ENCODE measurements around the gene MZT2A. TPM values are rescaled to one million over a fixed set of nuclear protein-coding genes. Genes with fewer than 3 reads are reported as not detected.
"Not testable (repeated sequence)": the region's sequence is repeated elsewhere in the genome, so short reads cannot be mapped to it uniquely, and the experiment has no call there.

Gene MZT2A
- polyA plus RNA-seq, 4 donors, result 28.2 to 95.3 (median 50.9) TPM

GRCh38 chr2:131521524-131521923, 29.3 kb upstream of the MZT2A start:
- DNase-seq (ENCODE audit: low read depth in 4 of 4, low spot score in 3 of 4), result not testable (repeated sequence)

GRCh38 chr2:131520526-131520925, 28.3 kb upstream of the MZT2A start:
- no peak for DNase-seq (ENCODE audit: low read depth in 4 of 4, low spot score in 3 of 4)

GRCh38 chr2:131519871-131520470, 27.8 kb upstream of the MZT2A start:
- not testable (repeated sequence) for DNase-seq (ENCODE audit: low read depth in 4 of 4, low spot score in 3 of 4)

GRCh38 chr2:131519466-131519865, 27.3 kb upstream of the MZT2A start:
- no peak for DNase-seq (ENCODE audit: low read depth in 4 of 4, low spot score in 3 of 4)

- DNase-seq (ENCODE audit: low read depth in 4 of 4, low spot score in 3 of 4), result not testable (repeated sequence)
These were observed 26.3 kb upstream of the MZT2A start for GRCh38 chr2:131518531-131518930.

DNA sequence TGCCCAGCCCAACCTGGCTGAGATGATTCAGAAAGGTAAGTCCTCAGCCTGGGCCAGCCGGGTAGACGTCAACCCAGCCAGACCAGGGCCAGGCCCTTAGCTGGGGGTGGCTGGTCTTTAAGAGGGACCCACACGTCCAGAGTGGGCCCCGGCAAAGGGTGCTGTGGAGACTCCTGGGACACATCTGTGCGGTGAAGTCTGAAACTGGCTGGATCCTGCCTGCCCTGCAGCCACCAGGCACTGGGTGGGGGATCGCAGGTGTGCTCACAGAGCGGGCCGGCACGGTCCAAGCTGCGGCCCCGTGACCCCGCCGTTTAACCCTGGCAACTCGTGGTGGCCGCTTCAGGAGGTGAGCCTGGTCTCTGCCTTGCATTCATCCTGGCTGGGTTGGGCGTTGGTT, 25.7 kb upstream of the MZT2A start:
- DNase-seq (ENCODE audit: low read depth in 4 of 4, low spot score in 3 of 4), result not testable (repeated sequence)

- no peak for DNase-seq (ENCODE audit: low read depth in 4 of 4, low spot score in 3 of 4)
These were observed 25.1 kb upstream of the MZT2A start for GRCh38 chr2:131517106-131517831.

DNA sequence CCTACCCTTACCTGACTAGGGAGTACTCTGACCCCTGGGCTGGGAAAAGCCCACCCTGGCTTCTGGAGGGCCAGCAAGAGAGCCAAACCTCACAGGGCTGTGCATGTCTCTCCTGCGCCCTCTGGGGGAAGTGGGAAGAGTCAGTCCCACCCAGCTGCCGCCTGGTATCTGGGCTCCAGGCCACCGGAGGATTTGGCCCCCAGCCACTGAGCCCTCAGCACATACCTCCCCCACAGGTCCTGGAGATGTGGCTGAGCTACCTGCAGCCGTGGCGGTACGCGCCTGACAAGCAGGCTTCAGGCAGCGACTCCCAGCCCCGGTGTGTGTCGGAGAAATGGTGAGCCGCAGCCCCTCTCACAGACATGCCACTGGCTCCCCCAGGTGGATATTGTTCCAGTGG, 24.4 kb upstream of the MZT2A start:
- DNase-seq (ENCODE audit: low read depth in 4 of 4, low spot score in 3 of 4), result not testable (repeated sequence)

DNA sequence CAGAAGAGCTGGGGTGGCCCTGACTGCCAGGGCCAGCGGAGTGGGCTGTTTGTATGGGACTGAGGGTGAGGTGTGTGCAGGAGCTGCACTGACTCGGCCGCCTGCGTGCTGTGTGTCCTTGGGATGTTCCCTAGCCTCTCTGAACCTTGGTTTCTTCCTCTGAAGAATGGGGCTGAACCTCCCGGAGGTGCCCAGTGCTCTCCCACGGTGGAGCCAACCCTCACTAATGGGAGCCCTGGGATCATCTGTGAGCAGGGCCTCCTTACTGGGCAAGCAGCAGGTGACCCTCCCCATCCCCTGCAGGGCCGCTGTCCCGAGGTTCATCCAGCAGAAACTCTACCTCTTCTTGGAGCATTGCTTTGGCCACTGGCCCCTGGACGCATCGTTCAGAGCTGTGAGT, 23.8 kb upstream of the MZT2A start:
- no peak for DNase-seq (ENCODE audit: low read depth in 4 of 4, low spot score in 3 of 4)

DNA sequence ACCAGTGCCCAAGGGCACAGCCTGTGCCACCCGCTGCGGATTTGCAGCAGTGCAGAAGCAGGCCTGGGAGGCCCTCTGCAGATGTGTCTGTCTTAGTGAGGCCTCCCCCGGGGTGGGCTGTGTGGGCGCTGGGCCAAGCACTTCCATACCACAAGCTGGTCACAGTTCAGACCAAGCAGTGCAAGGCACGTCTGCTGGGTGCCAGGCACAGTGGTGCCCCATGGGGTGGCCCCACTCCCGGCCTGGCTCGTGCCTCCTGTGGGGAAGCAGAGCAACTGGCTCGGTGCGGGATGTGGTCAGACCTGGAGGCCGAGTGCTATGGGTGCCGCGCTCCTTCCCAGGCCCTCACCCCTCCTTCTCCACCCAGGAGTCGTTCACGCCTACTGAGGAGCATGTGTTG, 23.0 kb upstream of the MZT2A start:
- not testable (repeated sequence) for DNase-seq (ENCODE audit: low read depth in 4 of 4, low spot score in 3 of 4)

GRCh38 chr2:131514408-131515166, 22.4 kb upstream of the MZT2A start:
- DNase-seq (ENCODE audit: low read depth in 4 of 4, low spot score in 3 of 4), result not testable (repeated sequence)

GRCh38 chr2:131511969-131512870, 20.0 kb upstream of the MZT2A start:
- DNase-seq (ENCODE audit: low read depth in 4 of 4, low spot score in 3 of 4), result not testable (repeated sequence)

DNA sequence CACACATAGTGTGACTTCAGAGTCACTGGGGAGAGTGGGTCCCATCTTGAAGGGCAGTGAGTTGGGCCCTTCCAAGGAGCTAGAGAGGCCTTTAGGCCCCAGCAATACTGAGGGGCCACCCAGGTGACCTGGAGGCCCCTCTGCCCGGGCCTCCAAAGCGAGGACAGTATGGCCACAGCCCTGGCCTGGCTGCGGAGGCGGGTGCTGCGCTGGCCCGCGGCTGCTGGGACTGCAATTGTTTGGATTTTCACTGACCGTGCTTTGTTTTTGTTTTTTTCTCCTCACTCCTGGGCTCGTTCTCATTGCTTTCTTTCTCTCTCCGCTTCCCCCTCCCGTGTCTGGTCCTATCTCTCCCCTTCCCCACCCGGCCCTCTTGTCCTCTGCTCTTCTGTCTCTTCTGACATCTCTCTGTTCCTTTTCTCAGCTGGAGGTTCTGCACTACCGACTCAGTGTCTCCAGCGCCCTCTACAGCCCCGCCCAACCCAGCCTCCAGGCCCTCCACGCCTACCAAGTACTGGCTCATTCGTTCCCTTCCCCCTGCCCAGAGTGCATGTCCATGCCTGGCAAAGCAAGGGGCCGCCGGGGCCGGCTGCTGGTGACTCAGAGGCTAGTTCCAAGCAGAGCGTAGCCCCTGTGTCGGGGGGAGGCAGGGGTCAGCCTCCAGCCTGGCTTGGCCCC, 19.2 kb upstream of the MZT2A start:
- not testable (repeated sequence) for DNase-seq (ENCODE audit: low read depth in 4 of 4, low spot score in 3 of 4)

GRCh38 chr2:131509615-131510014, 17.4 kb upstream of the MZT2A start:
- no peak for DNase-seq (ENCODE audit: low read depth in 4 of 4, low spot score in 3 of 4)

DNA sequence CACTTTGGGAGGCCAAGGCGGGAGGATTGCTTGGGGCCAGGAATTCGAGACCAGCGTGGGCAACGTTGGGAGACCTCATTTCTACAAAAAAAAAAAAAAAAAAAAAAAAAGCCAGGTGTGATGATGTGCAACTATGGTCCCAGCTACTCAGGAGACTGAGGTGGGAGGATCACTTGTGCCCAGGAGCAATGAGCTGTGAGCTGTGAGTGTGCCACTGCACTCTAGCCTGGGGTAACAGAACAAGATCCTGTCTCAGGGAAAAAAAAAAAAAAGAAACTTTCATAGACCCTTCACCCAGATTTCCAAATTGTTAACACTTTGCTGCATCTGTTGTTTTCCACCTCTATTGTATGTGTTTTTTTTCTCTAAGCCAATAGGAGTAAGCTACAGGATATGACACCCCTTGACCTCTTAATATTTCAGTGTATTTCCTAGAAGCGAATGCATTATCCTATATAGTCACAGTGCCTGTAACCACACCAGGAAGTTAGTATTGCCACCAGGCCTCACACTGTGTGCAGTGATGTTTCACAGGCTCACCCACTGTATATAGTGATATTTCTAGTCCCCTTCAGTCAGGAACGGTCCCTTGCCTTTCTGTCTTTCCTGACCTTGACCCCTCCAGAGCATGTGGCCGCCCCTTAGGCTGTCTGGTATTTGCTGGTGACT, 12.0 kb upstream of the MZT2A start:
- DNase-seq (ENCODE audit: low read depth in 4 of 4, low spot score in 3 of 4), result not testable (repeated sequence)

DNA sequence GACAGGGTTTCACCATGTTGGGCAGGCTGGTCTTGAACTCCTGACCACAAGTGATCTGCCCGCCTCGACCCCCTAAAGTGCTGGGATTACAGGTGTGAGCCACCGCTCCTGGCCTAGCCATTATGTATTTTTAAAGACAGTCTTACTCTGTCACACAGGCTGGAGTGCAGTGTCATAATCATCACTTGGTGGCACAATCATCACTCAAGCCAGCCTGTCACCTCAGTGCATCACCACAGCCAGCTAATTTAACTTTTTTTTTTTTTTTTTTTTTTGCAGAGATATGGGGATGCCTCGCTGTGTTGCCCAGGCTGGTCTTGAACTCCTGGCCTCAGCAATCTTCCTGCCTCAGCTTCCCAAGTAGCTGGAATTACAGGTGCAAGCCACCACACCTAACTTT, 11.4 kb upstream of the MZT2A start:
- not testable (repeated sequence) for DNase-seq (ENCODE audit: low read depth in 4 of 4, low spot score in 3 of 4)

GRCh38 chr2:131498321-131498973, 6.2 kb upstream of the MZT2A start:
- DNase-seq (ENCODE audit: low read depth in 4 of 4, low spot score in 3 of 4), result not testable (repeated sequence)

- DNase-seq (ENCODE audit: low read depth in 4 of 4, low spot score in 3 of 4), result not testable (repeated sequence)
These were observed 3.3 kb upstream of the MZT2A start for GRCh38 chr2:131495506-131495905.

Data from left renal pelvis (tissue), 4 donors.